ENCODE measurements around the gene CHST15.
"Not testable (repeated sequence)": the region's sequence is repeated elsewhere in the genome, so short reads cannot be mapped to it uniquely, and the experiment has no call there.

Gene CHST15

GRCh38 chr10:124042656-124043309, 50.6 kb downstream of the CHST15 start:
- DNase-seq: no peak

GRCh38 chr10:124041675-124042445, 51.5 kb downstream of the CHST15 start:
- no peak for DNase-seq

- DNase-seq: no peak
Measured at GRCh38 chr10:124040451-124041188, 52.8 kb downstream of the CHST15 start.

GRCh38 chr10:124039483-124040013, 53.9 kb downstream of the CHST15 start:
- no peak for DNase-seq

- DNase-seq: no peak
Measured at GRCh38 chr10:124037784-124038183, 55.6 kb downstream of the CHST15 start.

GRCh38 chr10:124037286-124037685, 56.1 kb downstream of the CHST15 start:
- DNase-seq: no peak

GRCh38 chr10:124036746-124037145, 56.7 kb downstream of the CHST15 start:
- DNase-seq: no peak

GRCh38 chr10:124035928-124036558, 57.4 kb downstream of the CHST15 start:
- DNase-seq: no peak

- DNase-seq: no peak
Measured at GRCh38 chr10:124035306-124035927, 58.0 kb downstream of the CHST15 start.

- not testable (repeated sequence) for DNase-seq
Measured at GRCh38 chr10:124034576-124035305, 58.7 kb downstream of the CHST15 start.

GRCh38 chr10:124033887-124034218, 59.5 kb downstream of the CHST15 start:
- no peak for DNase-seq

GRCh38 chr10:124032971-124033886, 60.2 kb downstream of the CHST15 start:
- no peak for DNase-seq

- no peak for DNase-seq
Measured at GRCh38 chr10:124032087-124032935, 61.1 kb downstream of the CHST15 start.

- no peak for DNase-seq
Measured at GRCh38 chr10:124030492-124031110, 62.8 kb downstream of the CHST15 start.

- no peak for DNase-seq
Measured at GRCh38 chr10:124030061-124030460, 63.3 kb downstream of the CHST15 start.

- no peak for DNase-seq
Measured at GRCh38 chr10:124029559-124029958, 63.8 kb downstream of the CHST15 start.

GRCh38 chr10:124028700-124029480, 64.5 kb downstream of the CHST15 start:
- DNase-seq: no peak

GRCh38 chr10:124027651-124028050, 65.7 kb downstream of the CHST15 start:
- no peak for DNase-seq

All from activated gamma-delta T cell treated with Interleukin-2 at 50 U/mL for 16 hours (primary cell).